K562 (cell line): ENCODE results near the gene S100A7A. TPM values are rescaled to one million over a fixed set of nuclear protein-coding genes. Genes with fewer than 3 reads are reported as not detected.

Experiments used
- ATAC-seq: fragments of 200-7000 bp; cut with Tn5 transposase; 3 replicates; pipeline ENCODE4 v1.9.1; 2020; ENCODE audit warnings: moderate library complexity
- BruUV-seq: library from RNA; stranded (reverse); fragments of 400-500 nt; replicated peaks from 2 replicates; lab custom pipeline; 2021; lab: Mats Ljungman, UMichigan
- CTCF ChIA-PET: fragments of 300-600 bp; formaldehyde crosslinking; extraction: SDS; loops from one replicate; lab custom pipeline; 2021; ENCODE audit warnings: low intra/inter-chr PET ratio; lab: Yijun Ruan, JAX
- POLR2A ChIA-PET: fragments of 300-600, 350-650 bp; sonication (Branson Sonifier 250); formaldehyde crosslinking; extraction: SDS; loops from one replicate; lab custom pipeline; 2021; ENCODE audit warnings: antibody characterized with exemption, inconsistent platforms; lab: Yijun Ruan, JAX
- DNase-seq, 4 experiments: peaks; one replicate each; pipeline versions ENCODE4 v3.0.0 to v3.0.0-alpha.2; 2011 to 2018; ENCODE audit warnings: low spot score in 3 of 4, mixed read lengths in 3 of 4; ENCODE audit errors: extremely low read depth in 1 of 4
- FAIRE-seq: peaks from 2 replicates; lab custom pipeline; 2011; peaks lifted over from hg19 to GRCh38; lab: Jason Lieb, UNC
- H2AFZ ChIP-seq: 2 replicates; pipeline ENCODE4 v1.6.0; 2011; ENCODE audit warnings: low read depth, low read length, control low read depth, inconsistent platforms
- H3K27ac ChIP-seq: fragments of 200-600 bp; 3 replicates; pipeline ENCODE4 v1.8.0; 2011; ENCODE audit warnings: low read depth, mild to moderate bottlenecking, control low read depth, inconsistent platforms, low read length, moderate library complexity, mixed read lengths; ENCODE audit errors: extremely low read depth
- H3K27me3 ChIP-seq, 2 experiments: fragments of 300-600 bp in 1 of 2; 2 replicates in 1 of 2; 3 replicates in 1 of 2; pipeline versions ENCODE4 v1.6.0 to v1.8.0; 2011; ENCODE audit warnings: inconsistent platforms in 2 of 2, low read length in 2 of 2, mild to moderate bottlenecking in 1 of 2, mixed read lengths in 1 of 2, moderate library complexity in 1 of 2; ENCODE audit not compliant: control insufficient read depth in 2 of 2, insufficient read depth in 2 of 2
- H3K36me3 ChIP-seq: fragments of 300-600 bp; 3 replicates; pipeline ENCODE4 v1.8.0; 2011; ENCODE audit warnings: mild to moderate bottlenecking, low read length, inconsistent platforms; ENCODE audit not compliant: control insufficient read depth, insufficient read depth
- H3K4me1 ChIP-seq, 2 experiments: fragments of 200-600 bp in 1 of 2; replicated peaks in 1 of 2; 2 replicates in 1 of 2; 3 replicates in 1 of 2; pipeline versions ENCODE4 v1.5.1 to v1.8.0; 2011; ENCODE audit warnings: inconsistent platforms in 2 of 2, low read length in 2 of 2, mild to moderate bottlenecking in 1 of 2, mixed read lengths in 1 of 2, moderate library complexity in 1 of 2; ENCODE audit not compliant: control insufficient read depth in 2 of 2, insufficient read depth in 2 of 2
- H3K4me2 ChIP-seq: 2 replicates; pipeline ENCODE4 v1.6.1; 2011; ENCODE audit warnings: low read length, control low read depth, inconsistent platforms, mixed read lengths; ENCODE audit not compliant: insufficient read depth
- H3K4me3 ChIP-seq: fragments of 200-600 bp; sonication (generic), shearing (Covaris generic); 2 replicates; pipeline ENCODE4 v1.5.1; 2016; ENCODE audit warnings: control low read depth, inconsistent platforms
- H3K79me2 ChIP-seq: fragments of 200-600 bp; 3 replicates; pipeline ENCODE4 v1.8.0; 2011; ENCODE audit warnings: low read length, inconsistent platforms; ENCODE audit not compliant: control insufficient read depth, insufficient read depth
- H3K9ac ChIP-seq, 2 experiments: 2 replicates each; pipeline versions ENCODE4 v1.6.0 to v1.6.1; 2011; ENCODE audit warnings: low read depth in 2 of 2, low read length in 2 of 2, control low read depth in 1 of 2, inconsistent platforms in 1 of 2, mild to moderate bottlenecking in 1 of 2, mixed read lengths in 1 of 2; ENCODE audit not compliant: insufficient read depth in 1 of 2
- H3K9me1 ChIP-seq: one replicate; pipeline ENCODE4 v1.6.0; 2011; ENCODE audit warnings: inconsistent platforms, mild to moderate bottlenecking, low read length, moderate library complexity; ENCODE audit not compliant: control insufficient read depth, insufficient read depth
- H3K9me3 ChIP-seq: replicated peaks from 2 replicates; pipeline ENCODE4 v1.5.1; 2011; ENCODE audit warnings: low read depth, low read length, inconsistent platforms; ENCODE audit not compliant: control insufficient read depth, insufficient read depth
- H4K20me1 ChIP-seq: replicated peaks from 2 replicates; pipeline ENCODE4 v1.6.1; 2011; ENCODE audit warnings: low read length, inconsistent platforms, mixed read lengths; ENCODE audit not compliant: control insufficient read depth, insufficient read depth
- ATF1 ChIP-seq, 2 experiments: fragments of 450-650 bp in 1 of 2; IDR thresholded peaks; 2 replicates each; pipeline ENCODE4 v1.6.1; 2016; ENCODE audit warnings: missing compliant biosample characterization in 1 of 2, missing genetic modification characterization in 1 of 2
- CREB1 ChIP-seq, 2 experiments: sonication (generic) in 1 of 2; formaldehyde crosslinking in 1 of 2; IDR thresholded peaks; 2 replicates each; pipeline versions ENCODE4 v1.6.1 to v1.8.0; 2012 to 2022; ENCODE audit warnings: inconsistent platforms in 1 of 2, mild to moderate bottlenecking in 1 of 2, missing genetic modification reagents in 1 of 2, moderate library complexity in 1 of 2
- DMBX1 ChIP-seq: fragments of 250-450 bp; sonication (Bioruptor Pico); IDR thresholded peaks from 2 replicates; pipeline ENCODE4 v1.8.0; 2022; ENCODE audit warnings: inconsistent platforms, mild to moderate bottlenecking, moderate library complexity, borderline replicate concordance
- FOSL1 ChIP-seq: fragments of 200-800 bp; sonication (Bioruptor generic); conservative IDR thresholded peaks from 2 replicates; pipeline ENCODE4 v1.6.1; 2016; ENCODE audit warnings: missing genetic modification characterization, missing compliant biosample characterization
- KHSRP ChIP-seq: fragments of 450-650 bp; IDR thresholded peaks from 2 replicates; pipeline ENCODE4 v1.6.1; 2017
- LEF1 ChIP-seq: fragments of 450-650 bp; IDR thresholded peaks from 2 replicates; pipeline ENCODE4 v1.6.1; 2016; ENCODE audit warnings: mild to moderate bottlenecking
- PHTF2 ChIP-seq: fragments of 250-450 bp; sonication (Bioruptor Pico); IDR thresholded peaks from 2 replicates; pipeline ENCODE4 v1.5.0; 2021; ENCODE audit warnings: mild to moderate bottlenecking
- RCOR1 ChIP-seq, 2 experiments: IDR thresholded peaks; 2 replicates each; pipeline ENCODE4 v1.6.1; 2012; ENCODE audit warnings: low read depth in 2 of 2, low read length in 2 of 2, borderline replicate concordance in 1 of 2, improper control_type of control experiment in 1 of 2
- RFX5 ChIP-seq: IDR thresholded peaks from 2 replicates; pipeline ENCODE4 v1.6.1; 2011; ENCODE audit warnings: low read depth, mild to moderate bottlenecking, improper control_type of control experiment, low read length
- SNIP1 ChIP-seq: fragments of 450-650 bp; IDR thresholded peaks from 2 replicates; pipeline ENCODE4 v1.7.1; 2017; ENCODE audit warnings: low read depth, mild to moderate bottlenecking
- YY1 ChIP-seq, 3 experiments: IDR thresholded peaks; 2 replicates each; pipeline ENCODE4 v1.6.1; 2011; ENCODE audit warnings: low read length in 2 of 3, mild to moderate bottlenecking in 2 of 3, moderate library complexity in 2 of 3, borderline replicate concordance in 1 of 3, control low read depth in 1 of 3, low read depth in 1 of 3; ENCODE audit not compliant: insufficient read depth in 3 of 3, insufficient replicate concordance in 2 of 3, control insufficient read depth in 1 of 3, insufficient read length in 1 of 3; ENCODE audit errors: extremely low read depth in 1 of 3
- ZNF282 ChIP-seq: sonication (generic); formaldehyde crosslinking; IDR thresholded peaks from 2 replicates; pipeline ENCODE4 v1.8.1; 2023; ENCODE audit warnings: missing genetic modification reagents
- ZNF384 ChIP-seq: IDR thresholded peaks from 2 replicates; pipeline ENCODE4 v1.6.1; 2012; ENCODE audit warnings: low read depth, low read length, improper control_type of control experiment
- ZNF584 ChIP-seq: fragments of 200-800 bp; sonication (Bioruptor generic); IDR thresholded peaks from 2 replicates; pipeline ENCODE4 v1.6.1; 2016; ENCODE audit warnings: low read depth, mild to moderate bottlenecking, missing genetic modification characterization, missing compliant biosample characterization
- WGBS: fragments of 100-300 bp; shearing (Covaris generic); methylation state at CpG from one replicate; pipeline ENCODE4 v1.1.6; 2016; ENCODE audit warnings: low coverage, mixed read lengths; ENCODE audit not compliant: insufficient coverage; ENCODE audit errors: missing lambda C conversion rate; 5-methylcytosine and 5-hydroxymethylcytosine counted together
- in situ Hi-C: fragments of 300-500 bp; cut with MboI; formaldehyde crosslinking; loops from 4 replicates; pipeline ENCODE4 v1.15.0; 2018; ENCODE audit warnings: inconsistent platforms, mixed read lengths
- intact Hi-C: fragments of 100-400 bp; cut with micrococcal nuclease; formaldehyde crosslinking; loops from 2 replicates; pipeline ENCODE4 v1.14.2; 2022
- polyA plus RNA-seq, 8 experiments: library from polyadenylated mRNA; depleted of rRNA in 4 of 8; stranded (reverse) in 5 of 8; unstranded in 3 of 8; fragments of >200 nt; fragmentation: Nextera tagmentation in 2 of 8; fragmentation: Illumina TruSeq in 1 of 8; extraction: Ambion mirVana in 2 of 8; extraction: Trizol in 1 of 8; gene quantifications; 2 replicates each; pipeline versions ENCODE4 v1.2.1 to v1.2.3, GENCODE V29; 2011 to 2014; ENCODE audit warnings: inconsistent platforms in 1 of 8, missing spikeins in 1 of 8
- total RNA-seq, 7 experiments: library from RNA; depleted of rRNA in 6 of 7; stranded (reverse); fragments of >200 nt in 6 of 7; fragmentation: Illumina TruSeq in 2 of 7; extraction: Trizol in 2 of 7; gene quantifications; 2 replicates each; pipeline versions ENCODE4 v1.2.1 to v1.2.3, GENCODE V29; 2011 to 2021; ENCODE audit warnings: low replicate concordance in 1 of 7
- TF ChIP-seq, protein P1 (sequence below): sonication (generic); formaldehyde crosslinking; IDR thresholded peaks from 2 replicates; pipeline ENCODE4 v1.8.0; 2023; ENCODE audit warnings: mild to moderate bottlenecking, missing genetic modification reagents
- TF ChIP-seq, protein P2 (sequence below): fragments of 250-450 bp; sonication (Bioruptor Pico); IDR thresholded peaks from 2 replicates; pipeline ENCODE4 v1.4.0; 2020; ENCODE audit warnings: mild to moderate bottlenecking, moderate library complexity

S100A7A gene
- total and polyA plus RNA-seq, 9 of the 15 experiments (the other 6 are each of a cell fraction or from before 2014, with no cell fraction given) = not detected

DNA sequence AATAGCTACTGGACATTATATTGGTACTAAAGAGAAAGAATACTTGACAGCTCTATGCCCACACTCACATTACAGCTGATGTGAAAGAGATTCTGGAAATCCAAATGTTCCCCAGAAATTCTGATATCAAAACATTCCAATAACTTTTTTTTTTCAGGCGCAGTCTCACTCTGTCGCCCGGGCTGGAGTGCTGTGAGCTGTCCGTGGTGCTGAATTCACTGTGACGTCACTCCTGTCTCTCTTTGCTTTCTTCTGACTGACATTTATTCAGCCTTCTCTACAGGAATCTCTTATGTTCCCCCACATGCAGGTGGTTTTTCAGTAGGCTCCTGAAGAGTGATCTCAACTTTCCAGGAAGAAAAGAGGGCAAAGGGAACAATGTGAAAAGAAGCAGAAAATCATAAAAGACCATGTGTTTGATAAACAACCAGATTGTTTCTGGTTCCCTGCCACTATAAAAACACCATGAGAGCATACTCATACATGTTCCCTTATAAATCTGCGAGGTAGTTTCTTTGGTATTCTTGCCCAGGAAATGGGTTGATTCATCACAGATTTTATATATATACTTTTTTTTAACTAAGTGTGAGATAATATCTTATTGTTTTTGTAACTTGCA lies 6.2 kb downstream of the S100A7A start:
- Histone ChIP-seq H3K9ac (no peak overlapping the region), H3K36me3 (no peaks in the 10 kb centered on the region), H3K27me3 (peaks cover 0 to 19% of the 10 kb centered on the region in 2 experiments; a peak in 2 of 5 replicates), H3K4me3 (no peak overlapping the region), H3K4me1 (no peaks in the 10 kb centered on the region), H3K79me2 (no peaks in the 10 kb centered on the region), H3K9me3 (no peaks in the 10 kb centered on the region), H4K20me1 (0 out of 2 replicates have a peak, but pooled peaks cover 4% of the 10 kb centered on the region), H3K27ac (no peak overlapping the region), H3K9me1 (no peaks in the 10 kb centered on the region), H3K4me2 (no peak overlapping the region), H2AFZ (no peak overlapping the region)
- ATAC-seq (peak; percentile 77), DNase-seq (peak; percentile 64 to 76 (median 65)), FAIRE-seq (peak; percentile 98)
- WGBS = 2% methylated on average over 6 of the region's 6 CpGs
- in situ Hi-C loops (no loop called here), intact Hi-C loops (no loop called here)
- CTCF ChIA-PET = no interaction called here
- POLR2A ChIA-PET = interaction anchor here (0.9 kb wide), 1 partner anchor 15 kb away, joined by 3 read pairs; no protein-coding TSS in a partner anchor
- no TSS peak for BruUV-seq
- TF ChIP-seq DMBX1 (CRISPR knock-in tag) (peak; percentile 62; the same call in 1 of the 2 replicates), ZNF282 (no peak), RCOR1 (IDR thresholded peaks at IDR 0.05; ENCODE audit: borderline replicate concordance in 1 of 2, low read depth in 2 of 2, low read length in 2 of 2) (peak in 1 of 2 experiments; percentile 81; a peak in 1 of 4 replicates), LEF1 (no peak), KHSRP (peak; percentile 37; the same call in 1 of the 2 replicates), ATF1 (CRISPR knock-in tag; IDR thresholded peaks at IDR 0.05) (peak; percentile 79), ATF1 (tag; IDR thresholded peaks at IDR 0.05) (peak; percentile 97), PHTF2 (CRISPR knock-in tag) (no peak), SNIP1 (no peak), ZNF384 (peak; percentile 76), RFX5 (peak; percentile 17; the same call in 1 of the 2 replicates), YY1 (IDR thresholded peaks at IDR 0.05; ENCODE audit: borderline replicate concordance in 1 of 3, control insufficient read depth in 1 of 3, extremely low read depth in 1 of 3, insufficient read depth in 3 of 3, insufficient read length in 1 of 3, insufficient replicate concordance in 2 of 3, low read depth in 1 of 3, low read length in 2 of 3) (no peak), ZNF584 (no peak), CREB1 (IDR thresholded peaks at IDR 0.05) (peak; percentile 73), CREB1 (CRISPR knock-in tag; IDR thresholded peaks at IDR 0.05) (peak; percentile 87), FOSL1 (tag) (0 out of 2 replicates have a peak, but pooled peaks have one; percentile 24)
- TF ChIP-seq, protein P1, sequence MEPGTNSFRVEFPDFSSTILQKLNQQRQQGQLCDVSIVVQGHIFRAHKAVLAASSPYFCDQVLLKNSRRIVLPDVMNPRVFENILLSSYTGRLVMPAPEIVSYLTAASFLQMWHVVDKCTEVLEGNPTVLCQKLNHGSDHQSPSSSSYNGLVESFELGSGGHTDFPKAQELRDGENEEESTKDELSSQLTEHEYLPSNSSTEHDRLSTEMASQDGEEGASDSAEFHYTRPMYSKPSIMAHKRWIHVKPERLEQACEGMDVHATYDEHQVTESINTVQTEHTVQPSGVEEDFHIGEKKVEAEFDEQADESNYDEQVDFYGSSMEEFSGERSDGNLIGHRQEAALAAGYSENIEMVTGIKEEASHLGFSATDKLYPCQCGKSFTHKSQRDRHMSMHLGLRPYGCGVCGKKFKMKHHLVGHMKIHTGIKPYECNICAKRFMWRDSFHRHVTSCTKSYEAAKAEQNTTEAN (CRISPR knock-in tag) = no peak
- TF ChIP-seq, protein P2, sequence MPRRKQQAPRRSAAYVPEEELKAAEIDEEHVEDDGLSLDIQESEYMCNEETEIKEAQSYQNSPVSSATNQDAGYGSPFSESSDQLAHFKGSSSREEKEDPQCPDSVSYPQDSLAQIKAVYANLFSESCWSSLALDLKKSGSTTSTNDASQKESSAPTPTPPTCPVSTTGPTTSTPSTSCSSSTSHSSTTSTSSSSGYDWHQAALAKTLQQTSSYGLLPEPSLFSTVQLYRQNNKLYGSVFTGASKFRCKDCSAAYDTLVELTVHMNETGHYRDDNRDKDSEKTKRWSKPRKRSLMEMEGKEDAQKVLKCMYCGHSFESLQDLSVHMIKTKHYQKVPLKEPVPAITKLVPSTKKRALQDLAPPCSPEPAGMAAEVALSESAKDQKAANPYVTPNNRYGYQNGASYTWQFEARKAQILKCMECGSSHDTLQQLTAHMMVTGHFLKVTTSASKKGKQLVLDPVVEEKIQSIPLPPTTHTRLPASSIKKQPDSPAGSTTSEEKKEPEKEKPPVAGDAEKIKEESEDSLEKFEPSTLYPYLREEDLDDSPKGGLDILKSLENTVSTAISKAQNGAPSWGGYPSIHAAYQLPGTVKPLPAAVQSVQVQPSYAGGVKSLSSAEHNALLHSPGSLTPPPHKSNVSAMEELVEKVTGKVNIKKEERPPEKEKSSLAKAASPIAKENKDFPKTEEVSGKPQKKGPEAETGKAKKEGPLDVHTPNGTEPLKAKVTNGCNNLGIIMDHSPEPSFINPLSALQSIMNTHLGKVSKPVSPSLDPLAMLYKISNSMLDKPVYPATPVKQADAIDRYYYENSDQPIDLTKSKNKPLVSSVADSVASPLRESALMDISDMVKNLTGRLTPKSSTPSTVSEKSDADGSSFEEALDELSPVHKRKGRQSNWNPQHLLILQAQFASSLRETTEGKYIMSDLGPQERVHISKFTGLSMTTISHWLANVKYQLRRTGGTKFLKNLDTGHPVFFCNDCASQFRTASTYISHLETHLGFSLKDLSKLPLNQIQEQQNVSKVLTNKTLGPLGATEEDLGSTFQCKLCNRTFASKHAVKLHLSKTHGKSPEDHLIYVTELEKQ (CRISPR knock-in tag) = no peak
